ENCODE results near the gene MAPK8.

The MAPK8 gene

GRCh38 chr10:48458662-48459048, 152.2 kb downstream of the MAPK8 start:
- Mint-ChIP-seq H3K4me1 (ENCODE audit: low read depth) (no peaks in the 10 kb centered on the region), H3K36me3 (ENCODE audit: low read depth) (no peaks in the 10 kb centered on the region), H3K4me3 (no peak overlapping the region), H3K27me3 (ENCODE audit: low read depth) (no peaks in the 10 kb centered on the region), H3K27ac (no peak overlapping the region), H3K9me3 (no peaks in the 10 kb centered on the region)
- DNase-seq (ENCODE audit: low spot score) = no peak

DNA sequence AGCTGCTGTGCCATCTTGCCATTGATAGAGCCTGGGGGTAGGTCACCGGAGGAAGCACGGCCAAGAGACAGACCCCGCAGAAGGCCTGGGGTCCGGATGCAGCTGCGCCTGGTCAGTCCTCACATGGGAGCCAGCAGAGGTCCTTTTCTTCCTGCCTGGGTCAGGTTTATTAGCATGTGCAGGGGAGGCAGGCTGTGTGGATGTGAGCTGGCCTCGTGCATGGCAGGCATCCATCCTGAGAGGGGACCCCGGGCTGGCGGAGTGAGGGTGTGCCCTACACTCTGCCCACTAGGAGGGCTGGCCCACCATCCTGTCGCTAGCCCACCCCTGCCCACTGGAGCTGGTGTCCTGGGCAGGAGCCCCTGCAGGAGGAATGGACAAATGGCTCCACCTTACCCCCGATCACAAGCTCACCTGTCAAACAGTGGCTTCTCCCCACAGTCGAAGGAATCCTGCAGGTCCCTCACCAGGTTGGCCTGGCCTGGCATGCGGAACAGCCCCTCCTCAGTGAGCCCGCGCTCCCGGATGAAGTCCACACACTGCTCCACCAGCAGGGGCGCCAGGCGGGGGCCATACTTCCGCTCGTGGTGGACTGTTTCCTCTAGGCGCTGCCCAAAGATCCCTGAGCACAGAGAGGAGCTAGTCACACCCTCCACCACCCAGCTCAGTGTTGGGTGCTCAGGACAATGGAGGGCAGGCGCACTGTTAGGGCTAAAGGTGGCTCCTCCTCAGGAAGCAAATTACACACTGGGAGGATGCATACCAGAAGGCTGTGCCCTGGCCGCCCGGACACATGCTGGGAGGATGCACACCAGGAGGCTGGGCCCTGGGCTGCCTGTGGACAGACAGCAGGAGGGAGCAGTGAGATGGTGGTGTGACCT, 153.0 kb downstream of the MAPK8 start:
- DNase-seq (ENCODE audit: low spot score) = no peak
- H3K27ac Mint-ChIP-seq = no peak overlapping the region
- no peaks in the 10 kb centered on the region for H3K27me3 Mint-ChIP-seq (ENCODE audit: low read depth)
- H3K36me3 Mint-ChIP-seq (ENCODE audit: low read depth) = no peaks in the 10 kb centered on the region
- no peak overlapping the region for H3K4me3 Mint-ChIP-seq
- no peaks in the 10 kb centered on the region for H3K9me3 Mint-ChIP-seq
- H3K4me1 Mint-ChIP-seq (ENCODE audit: low read depth) = no peaks in the 10 kb centered on the region

DNA sequence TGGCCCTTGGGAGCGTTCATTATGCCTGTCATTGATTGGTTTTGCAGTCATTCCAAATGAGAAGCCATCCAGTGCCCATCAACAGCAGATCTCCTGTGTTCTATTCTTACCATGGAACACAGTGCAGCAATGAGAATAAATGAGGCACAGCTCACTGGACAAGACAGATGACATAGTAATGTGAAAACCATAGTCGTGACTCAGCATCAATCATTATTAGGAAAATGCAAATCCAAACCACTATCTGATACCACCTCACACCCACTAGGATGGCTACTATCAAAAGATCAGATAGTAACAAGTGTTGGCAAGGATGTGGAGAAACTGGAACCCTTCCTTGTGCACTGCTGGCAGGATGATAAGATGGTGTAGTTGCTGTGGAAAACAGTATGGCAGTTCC, 153.7 kb downstream of the MAPK8 start:
- Mint-ChIP-seq H3K27me3 (ENCODE audit: low read depth) (no peaks in the 10 kb centered on the region), H3K27ac (no peak overlapping the region), H3K9me3 (no peaks in the 10 kb centered on the region), H3K4me3 (no peak overlapping the region), H3K4me1 (ENCODE audit: low read depth) (no peaks in the 10 kb centered on the region), H3K36me3 (ENCODE audit: low read depth) (no peaks in the 10 kb centered on the region)
- no peak for DNase-seq (ENCODE audit: low spot score)

DNA sequence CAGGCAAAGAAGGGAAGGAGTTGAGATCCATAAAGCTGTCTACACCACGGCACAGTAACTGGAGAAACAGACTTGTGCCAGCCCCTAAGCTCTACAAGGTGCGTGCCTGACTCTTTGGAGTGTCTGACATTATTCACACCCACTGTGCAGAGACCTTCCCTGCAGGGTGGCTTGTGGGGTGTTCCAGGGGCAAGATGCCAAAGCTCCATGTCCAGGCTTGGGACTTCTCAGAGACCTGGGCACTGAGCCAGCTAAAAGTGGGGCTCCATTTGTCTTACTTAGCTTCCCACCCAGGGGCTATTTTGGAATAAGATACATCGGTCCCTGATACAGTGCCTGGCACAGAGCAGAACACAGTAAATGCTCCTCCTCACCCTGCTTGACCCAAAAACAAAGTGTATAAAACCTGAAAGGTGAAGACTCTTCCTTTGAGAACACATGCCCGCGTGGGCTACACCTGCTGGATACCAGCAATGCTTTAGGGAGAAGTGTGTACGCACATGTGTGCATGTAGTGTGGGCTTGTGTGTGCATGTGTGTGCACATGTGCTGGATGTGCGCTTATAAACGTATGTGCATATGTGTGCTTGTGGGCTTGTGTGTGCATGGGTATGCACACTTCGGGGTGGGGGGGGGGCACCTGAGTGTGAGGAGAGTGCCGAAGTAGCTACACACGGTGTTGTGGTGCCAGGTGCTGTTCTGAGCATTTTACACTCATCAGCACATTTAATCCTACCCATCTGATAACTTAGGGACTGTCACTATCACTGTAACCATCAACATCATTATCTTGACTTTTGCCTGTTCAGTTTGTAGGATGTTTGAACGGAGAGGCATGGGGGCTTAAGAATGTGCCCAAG, 155.4 kb downstream of the MAPK8 start:
- H3K36me3 Mint-ChIP-seq (ENCODE audit: low read depth) = no peaks in the 10 kb centered on the region

DNA sequence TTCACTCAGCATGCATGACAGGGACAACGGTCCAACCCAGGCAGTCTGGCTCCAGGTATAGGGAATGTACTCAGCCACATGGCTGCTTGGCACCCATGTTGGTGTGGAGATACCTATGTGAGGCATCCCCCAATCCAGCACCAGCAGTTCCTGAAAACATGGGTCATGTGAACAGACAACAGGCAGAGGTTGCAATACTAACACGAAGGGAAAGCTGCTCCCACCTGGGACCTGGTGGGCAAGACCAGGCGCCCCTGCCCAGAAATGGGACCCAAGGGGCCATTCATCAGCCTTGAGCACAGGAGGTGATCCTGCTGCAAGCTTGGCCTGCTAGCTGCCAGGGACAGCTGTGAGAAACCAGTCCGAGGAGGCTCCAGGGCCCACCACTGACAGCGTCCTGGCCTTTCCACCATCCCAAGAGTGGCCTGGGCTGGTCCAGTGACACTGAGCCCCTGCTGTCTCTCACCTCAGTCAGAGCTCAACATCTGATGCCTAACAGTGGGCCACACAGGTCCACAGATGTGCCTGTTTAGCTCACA, 156.1 kb downstream of the MAPK8 start:
- Mint-ChIP-seq H3K27ac (no peak overlapping the region), H3K4me3 (no peak overlapping the region), H3K4me1 (ENCODE audit: low read depth) (no peaks in the 10 kb centered on the region), H3K36me3 (ENCODE audit: low read depth) (no peaks in the 10 kb centered on the region), H3K27me3 (ENCODE audit: low read depth) (no peaks in the 10 kb centered on the region), H3K9me3 (no peaks in the 10 kb centered on the region)
- DNase-seq (ENCODE audit: low spot score) = no peak

More for the DNA sequence above, 155.4 kb downstream of the MAPK8 start:
- no peaks in the 10 kb centered on the region for H3K4me1 Mint-ChIP-seq (ENCODE audit: low read depth)
- H3K27ac Mint-ChIP-seq = no peak overlapping the region
- no peaks in the 10 kb centered on the region for H3K9me3 Mint-ChIP-seq
- H3K4me3 Mint-ChIP-seq = no peak overlapping the region
- H3K27me3 Mint-ChIP-seq (ENCODE audit: low read depth) = no peaks in the 10 kb centered on the region
- no peak for DNase-seq (ENCODE audit: low spot score)

DNA sequence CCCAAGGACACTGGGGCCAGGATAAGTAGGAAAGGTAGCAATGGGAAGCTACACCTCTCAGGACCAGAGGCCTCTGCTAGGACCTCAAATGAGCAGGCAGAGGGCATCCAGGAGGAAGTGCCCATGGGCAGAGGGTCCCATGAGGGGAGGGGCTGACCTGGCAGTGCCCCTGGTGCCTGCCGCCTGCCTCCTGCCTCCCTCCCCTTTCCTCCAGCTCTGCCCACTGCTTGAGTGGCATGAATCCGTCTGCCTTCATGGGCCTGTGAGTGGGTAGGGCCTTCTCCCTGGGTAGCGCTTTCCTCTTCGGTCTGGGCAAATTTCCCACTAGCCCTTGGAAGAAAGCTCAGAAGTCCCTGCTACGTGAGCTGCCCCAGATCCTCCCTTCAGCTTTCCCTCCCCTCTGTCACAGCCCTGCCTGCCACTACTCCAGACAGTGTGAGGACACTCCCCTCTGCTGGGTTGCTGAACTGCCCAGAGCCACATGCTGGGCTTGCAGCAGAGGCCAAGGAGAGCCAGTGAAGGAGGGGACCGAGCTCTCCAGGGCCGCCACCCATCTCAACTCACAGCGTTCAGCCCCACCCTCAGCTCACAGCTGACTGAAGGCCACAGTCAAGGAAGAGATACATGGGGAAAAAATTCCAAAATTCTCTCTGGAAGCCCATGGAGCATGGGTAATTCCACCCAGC, 157.0 kb downstream of the MAPK8 start:
- Mint-ChIP-seq H3K27ac (no peak overlapping the region), H3K4me1 (ENCODE audit: low read depth) (peaks cover 3% of the 10 kb centered on the region), H3K27me3 (ENCODE audit: low read depth) (no peaks in the 10 kb centered on the region), H3K4me3 (no peak overlapping the region), H3K36me3 (ENCODE audit: low read depth) (no peaks in the 10 kb centered on the region), H3K9me3 (no peaks in the 10 kb centered on the region)
- no peak for DNase-seq (ENCODE audit: low spot score)

GRCh38 chr10:48464121-48464870, 157.8 kb downstream of the MAPK8 start:
- H3K4me3 Mint-ChIP-seq = no peak overlapping the region
- no peaks in the 10 kb centered on the region for H3K36me3 Mint-ChIP-seq (ENCODE audit: low read depth)
- no peak overlapping the region for H3K27ac Mint-ChIP-seq
- no peak for DNase-seq (ENCODE audit: low spot score)
- no peaks in the 10 kb centered on the region for H3K9me3 Mint-ChIP-seq
- no peaks in the 10 kb centered on the region for H3K27me3 Mint-ChIP-seq (ENCODE audit: low read depth)
- peaks cover 3% of the 10 kb centered on the region for H3K4me1 Mint-ChIP-seq (ENCODE audit: low read depth)

DNA sequence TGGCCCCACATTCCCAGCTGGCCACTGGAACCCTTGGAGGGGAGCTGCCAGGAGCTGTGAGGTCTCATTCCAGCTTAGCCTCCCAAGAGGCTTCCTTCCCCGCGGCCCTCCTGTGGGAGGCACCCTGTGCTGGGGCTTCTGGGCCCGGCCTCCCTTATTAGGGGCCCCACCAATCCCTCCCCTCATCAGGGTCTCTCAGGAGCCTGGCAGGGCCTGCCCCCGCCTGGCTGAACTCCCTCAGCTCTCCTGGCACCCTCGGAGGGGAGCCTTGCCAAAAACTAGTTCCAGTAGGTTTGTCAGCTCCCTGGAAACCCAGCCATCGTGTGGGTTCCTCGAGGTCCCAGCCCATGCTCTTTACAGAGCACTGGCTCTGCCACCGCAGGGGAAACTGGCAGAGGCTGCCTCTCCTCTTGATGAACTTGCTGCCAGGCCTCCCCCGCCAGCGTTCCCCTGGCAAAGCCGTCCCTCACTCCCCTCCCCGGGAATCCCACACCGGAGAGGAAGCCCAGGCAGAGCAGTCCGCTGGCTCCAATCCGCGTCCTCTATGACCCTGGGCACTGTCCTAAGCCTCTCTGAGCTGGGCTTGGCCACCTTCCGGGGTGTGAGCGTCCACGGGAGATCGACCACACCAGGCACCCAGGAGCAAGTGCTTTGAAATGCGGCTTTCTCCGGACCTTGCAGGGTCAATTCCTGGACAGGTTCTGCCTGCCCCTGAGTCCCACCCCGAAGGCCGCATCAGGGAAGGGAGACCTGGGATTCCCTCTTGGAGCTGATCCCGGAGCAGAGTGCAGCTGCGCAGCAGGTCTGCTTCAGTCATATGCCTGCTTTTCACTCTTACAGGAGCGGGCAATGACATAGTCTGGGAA, 158.6 kb downstream of the MAPK8 start:
- H3K36me3 Mint-ChIP-seq (ENCODE audit: low read depth) = no peaks in the 10 kb centered on the region
- peaks cover 3% of the 10 kb centered on the region for H3K4me1 Mint-ChIP-seq (ENCODE audit: low read depth)
- H3K4me3 Mint-ChIP-seq = no peak overlapping the region
- no peak overlapping the region for H3K27ac Mint-ChIP-seq
- H3K27me3 Mint-ChIP-seq (ENCODE audit: low read depth) = no peaks in the 10 kb centered on the region
- no peaks in the 10 kb centered on the region for H3K9me3 Mint-ChIP-seq
- DNase-seq (ENCODE audit: low spot score) = no peak

DNA sequence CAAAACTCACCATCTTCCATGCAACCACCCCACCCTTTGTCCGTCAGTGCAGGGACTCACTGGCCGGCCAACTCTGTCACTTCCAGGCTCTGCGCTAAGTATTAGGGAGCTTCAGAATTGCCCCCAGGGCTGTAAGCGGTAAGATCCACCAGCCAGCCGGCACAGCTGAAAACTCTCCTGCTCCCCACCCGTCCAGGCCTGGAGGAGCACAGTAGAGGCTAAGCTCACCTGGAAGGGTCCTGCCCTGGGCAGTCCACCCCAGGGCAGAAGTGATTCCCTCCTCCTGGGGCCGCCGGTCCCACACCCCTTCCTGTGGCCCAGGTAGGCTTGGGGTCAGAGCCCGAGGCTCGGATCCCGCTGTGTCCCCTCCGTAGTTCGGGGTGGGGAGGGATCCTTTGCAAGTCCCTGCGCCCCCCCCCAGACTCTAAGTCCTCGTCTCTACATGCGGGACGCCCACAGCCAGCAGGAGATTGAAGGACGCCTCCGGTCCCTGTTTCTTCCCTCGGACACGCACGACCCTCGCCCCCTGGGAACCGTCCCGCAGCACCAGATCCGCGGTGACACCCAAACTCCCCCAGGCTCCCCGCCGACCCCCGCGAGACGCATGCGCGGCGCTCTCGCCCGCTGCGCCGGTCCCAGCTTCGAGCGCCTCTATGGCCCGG, 159.5 kb downstream of the MAPK8 start:
- no peak for DNase-seq (ENCODE audit: low spot score)
- no peak overlapping the region for H3K27ac Mint-ChIP-seq

DNA sequence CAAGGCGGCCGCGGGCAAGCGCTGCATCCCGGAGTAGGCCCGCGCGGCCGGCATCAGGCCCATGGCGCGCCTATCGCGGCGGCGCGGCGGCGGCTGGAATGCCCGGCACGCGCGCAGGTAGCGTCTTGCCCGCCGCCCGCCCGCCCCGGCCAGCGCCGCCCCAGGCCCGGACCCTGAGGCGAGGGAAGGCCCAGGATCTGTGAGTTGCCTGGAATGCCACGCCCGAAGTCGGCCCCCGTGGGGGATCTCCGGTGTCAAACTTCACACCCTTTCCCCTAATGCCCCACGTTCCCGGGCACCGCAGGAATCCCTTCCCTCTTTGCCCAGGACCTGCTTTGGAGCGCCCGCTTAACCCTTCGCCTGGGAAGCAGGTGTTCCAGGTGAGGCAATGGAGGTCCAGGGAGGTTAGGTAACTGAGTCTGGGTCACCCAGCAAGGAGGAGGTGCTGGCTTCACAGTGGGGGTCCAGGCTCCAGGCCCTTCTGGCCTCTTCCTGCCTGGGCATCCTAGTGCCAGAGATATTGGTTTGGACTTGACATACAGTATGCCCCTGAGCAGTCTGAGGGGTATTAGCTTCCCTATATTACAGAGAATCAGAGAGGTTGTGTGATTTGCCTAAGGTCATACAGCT, 160.2 kb downstream of the MAPK8 start:
- Mint-ChIP-seq H3K36me3 (ENCODE audit: low read depth) (no peaks in the 10 kb centered on the region), H3K27me3 (ENCODE audit: low read depth) (no peaks in the 10 kb centered on the region), H3K9me3 (no peaks in the 10 kb centered on the region), H3K4me1 (ENCODE audit: low read depth) (peaks cover 3% of the 10 kb centered on the region), H3K4me3 (no peak overlapping the region), H3K27ac (no peak overlapping the region)
- DNase-seq (ENCODE audit: low spot score) = no peak

More for the DNA sequence above, 159.5 kb downstream of the MAPK8 start:
- H3K4me1 Mint-ChIP-seq (ENCODE audit: low read depth) = peaks cover 3% of the 10 kb centered on the region
- no peaks in the 10 kb centered on the region for H3K9me3 Mint-ChIP-seq
- no peak overlapping the region for H3K4me3 Mint-ChIP-seq
- no peaks in the 10 kb centered on the region for H3K27me3 Mint-ChIP-seq (ENCODE audit: low read depth)
- H3K36me3 Mint-ChIP-seq (ENCODE audit: low read depth) = no peaks in the 10 kb centered on the region

- H3K27ac Mint-ChIP-seq = no peak overlapping the region
- no peak for DNase-seq (ENCODE audit: low spot score)
- H3K4me1 Mint-ChIP-seq (ENCODE audit: low read depth) = peaks cover 3% of the 10 kb centered on the region
- H3K4me3 Mint-ChIP-seq = no peak overlapping the region
- no peaks in the 10 kb centered on the region for H3K27me3 Mint-ChIP-seq (ENCODE audit: low read depth)
- H3K9me3 Mint-ChIP-seq = no peaks in the 10 kb centered on the region
- H3K36me3 Mint-ChIP-seq (ENCODE audit: low read depth) = no peaks in the 10 kb centered on the region
Measured at GRCh38 chr10:48467669-48468068, 161.2 kb downstream of the MAPK8 start.
